ENCODE data around the gene MBP.

- TF ChIP-seq CTCF (IDR thresholded peaks at IDR 0.05) (no peak), POLR2A (IDR thresholded peaks at IDR 0.05) (peak in 1 of 2 donors; percentile 17)
Measured at GRCh38 chr18:77115192-77115953, 17.2 kb downstream of the MBP start.

All from thyroid gland (tissue), 4 donors.